Neural progenitor cell (in vitro differentiated cells): ENCODE measurements around the gene ARFGAP3. TPM values are rescaled to one million over a fixed set of nuclear protein-coding genes. Genes with fewer than 3 reads are reported as not detected.

Source experiments
- DNase-seq: peaks from one replicate; pipeline ENCODE4 v3.0.0-alpha.2; 2016; ENCODE audit warnings: low spot score
- H2AFZ ChIP-seq: fragments of 200-600 bp; sonication (generic); replicated peaks from 2 replicates; pipeline ENCODE4 v1.6.1; 2016; ENCODE audit warnings: antibody characterized with exemption
- H3F3A ChIP-seq: fragments of 200-600 bp; sonication (generic); 2 replicates; pipeline ENCODE4 v1.6.1; 2016; ENCODE audit warnings: antibody characterized with exemption, low read depth
- H3K27ac ChIP-seq: fragments of 200-600 bp; sonication (generic); 2 replicates; pipeline ENCODE4 v1.5.1; 2016; ENCODE audit warnings: mild to moderate bottlenecking
- H3K27me3 ChIP-seq: fragments of 200-600 bp; sonication (generic); 2 replicates; pipeline ENCODE4 v1.6.1; 2016; ENCODE audit warnings: mild to moderate bottlenecking, moderate library complexity
- H3K36me3 ChIP-seq: fragments of 200-600 bp; sonication (generic); 2 replicates; pipeline ENCODE4 v1.5.1; 2016
- H3K4me1 ChIP-seq: fragments of 200-600 bp; sonication (generic); 2 replicates; pipeline ENCODE4 v1.6.1; 2016; ENCODE audit warnings: mixed run types
- H3K4me2 ChIP-seq: fragments of 200-600 bp; sonication (generic); 2 replicates; pipeline ENCODE4 v1.6.1; 2016
- H3K4me3 ChIP-seq: fragments of 200-600 bp; sonication (generic); 2 replicates; pipeline ENCODE4 v1.5.1; 2016
- H3K79me2 ChIP-seq: fragments of 200-600 bp; sonication (generic); 2 replicates; pipeline ENCODE4 v1.6.1; 2016; ENCODE audit warnings: low read depth
- H3K9ac ChIP-seq: fragments of 200-600 bp; sonication (generic); 2 replicates; pipeline ENCODE4 v1.6.1; 2016
- H3K9me3 ChIP-seq: fragments of 200-600 bp; sonication (generic); 2 replicates; pipeline ENCODE4 v1.5.1; 2016; ENCODE audit warnings: low read depth
- H4K20me1 ChIP-seq: fragments of 200-600 bp; sonication (generic); 2 replicates; pipeline ENCODE4 v1.6.1; 2016; ENCODE audit warnings: low read depth
- H3K27ac Mint-ChIP-seq: 3 replicates; pipeline ENCODE4 v1.8.0; 2021; ENCODE audit warnings: mixed read lengths
- H3K27me3 Mint-ChIP-seq: 2 replicates; pipeline ENCODE4 v1.8.0; 2022; ENCODE audit warnings: low read depth, mild to moderate bottlenecking, inconsistent platforms, moderate library complexity, mixed read lengths; ENCODE audit not compliant: insufficient read depth
- H3K36me3 Mint-ChIP-seq: 3 replicates; pipeline ENCODE4 v1.8.0; 2021; ENCODE audit warnings: mixed read lengths
- H3K4me1 Mint-ChIP-seq: 3 replicates; pipeline ENCODE4 v1.8.0; 2021; ENCODE audit warnings: mixed read lengths
- H3K4me3 Mint-ChIP-seq: 3 replicates; pipeline ENCODE4 v1.8.0; 2021; ENCODE audit warnings: mild to moderate bottlenecking, moderate library complexity, mixed read lengths
- H3K9me3 Mint-ChIP-seq: 3 replicates; pipeline ENCODE4 v1.8.0; 2020; ENCODE audit warnings: mixed read lengths
- EZH2 ChIP-seq: fragments of 200-600 bp; sonication (generic); IDR thresholded peaks from 2 replicates; pipeline ENCODE4 v1.6.1; 2017; ENCODE audit warnings: antibody characterized with exemption, mild to moderate bottlenecking, moderate library complexity
- EZH2phosphoT487 ChIP-seq: fragments of 200-600 bp; sonication (generic); IDR thresholded peaks from 2 replicates; pipeline ENCODE4 v1.6.1; 2017; ENCODE audit warnings: antibody characterized with exemption
- total RNA-seq: library from RNA; depleted of rRNA; stranded (reverse); fragments of >200 nt; gene quantifications from 2 replicates; pipeline ENCODE4 v1.2.3, GENCODE V29; 2015; ENCODE audit warnings: low replicate concordance
- TF ChIP-seq, protein P1 (sequence below): fragments of 200-600 bp; sonication (generic); IDR thresholded peaks from 2 replicates; pipeline ENCODE4 v1.5.1; 2017; ENCODE audit warnings: antibody characterized with exemption, mild to moderate bottlenecking

Gene ARFGAP3
- total RNA-seq, 1 donor from 2014 or later, result 53.9 TPM

- no peaks in the 10 kb centered on the region for H3K9me3 Mint-ChIP-seq
- DNase-seq, result no peak
These were observed 42.5 kb downstream of the ARFGAP3 start for GRCh38 chr22:42814616-42815015.

GRCh38 chr22:42814215-42814614 lies 42.9 kb downstream of the ARFGAP3 start:
- H3K4me1 ChIP-seq, result peaks cover 8% of the 10 kb centered on the region
- Mint-ChIP-seq H3K4me1 (peaks cover 18% of the 10 kb centered on the region), H3K27me3 (no peaks in the 10 kb centered on the region), H3K36me3 (peaks cover 24% of the 10 kb centered on the region), H3K4me3 (no peak overlapping the region), H3K9me3 (no peaks in the 10 kb centered on the region), H3K27ac (no peak overlapping the region)
- no peak overlapping the region for H2AFZ ChIP-seq
- no peak for TF ChIP-seq EZH2
- TF ChIP-seq, protein P1, sequence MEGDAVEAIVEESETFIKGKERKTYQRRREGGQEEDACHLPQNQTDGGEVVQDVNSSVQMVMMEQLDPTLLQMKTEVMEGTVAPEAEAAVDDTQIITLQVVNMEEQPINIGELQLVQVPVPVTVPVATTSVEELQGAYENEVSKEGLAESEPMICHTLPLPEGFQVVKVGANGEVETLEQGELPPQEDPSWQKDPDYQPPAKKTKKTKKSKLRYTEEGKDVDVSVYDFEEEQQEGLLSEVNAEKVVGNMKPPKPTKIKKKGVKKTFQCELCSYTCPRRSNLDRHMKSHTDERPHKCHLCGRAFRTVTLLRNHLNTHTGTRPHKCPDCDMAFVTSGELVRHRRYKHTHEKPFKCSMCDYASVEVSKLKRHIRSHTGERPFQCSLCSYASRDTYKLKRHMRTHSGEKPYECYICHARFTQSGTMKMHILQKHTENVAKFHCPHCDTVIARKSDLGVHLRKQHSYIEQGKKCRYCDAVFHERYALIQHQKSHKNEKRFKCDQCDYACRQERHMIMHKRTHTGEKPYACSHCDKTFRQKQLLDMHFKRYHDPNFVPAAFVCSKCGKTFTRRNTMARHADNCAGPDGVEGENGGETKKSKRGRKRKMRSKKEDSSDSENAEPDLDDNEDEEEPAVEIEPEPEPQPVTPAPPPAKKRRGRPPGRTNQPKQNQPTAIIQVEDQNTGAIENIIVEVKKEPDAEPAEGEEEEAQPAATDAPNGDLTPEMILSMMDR, result no peak
- TF ChIP-seq EZH2phosphoT487, result no peak
- no peak overlapping the region for H3K4me2 ChIP-seq
- H3K4me3 ChIP-seq, result no peak overlapping the region
- peaks cover 9% of the 10 kb centered on the region for H4K20me1 ChIP-seq
- H3K79me2 ChIP-seq, result no peaks in the 10 kb centered on the region
- no peak overlapping the region for H3K27ac ChIP-seq
- no peak overlapping the region for H3K9ac ChIP-seq
- H3K27me3 ChIP-seq, result no peaks in the 10 kb centered on the region
- H3F3A ChIP-seq, result no peaks in the 10 kb centered on the region
- no peaks in the 10 kb centered on the region for H3K9me3 ChIP-seq
- H3K36me3 ChIP-seq, result no peaks in the 10 kb centered on the region
- DNase-seq, result no peak

More at GRCh38 chr22:42814616-42815015, 42.5 kb downstream of the ARFGAP3 start:
- no peak overlapping the region for H2AFZ ChIP-seq
- Mint-ChIP-seq H3K27me3 (no peaks in the 10 kb centered on the region), H3K4me1 (peaks cover 18% of the 10 kb centered on the region), H3K4me3 (no peak overlapping the region), H3K27ac (no peak overlapping the region), H3K36me3 (peaks cover 21% of the 10 kb centered on the region)
- no peaks in the 10 kb centered on the region for H3K27me3 ChIP-seq
- no peaks in the 10 kb centered on the region for H3K9me3 ChIP-seq
- no peak overlapping the region for H3K4me2 ChIP-seq
- no peak overlapping the region for H3K9ac ChIP-seq
- no peak for TF ChIP-seq EZH2phosphoT487
- TF ChIP-seq EZH2, result no peak
- TF ChIP-seq, protein P1, result no peak
- peaks cover 9% of the 10 kb centered on the region for H4K20me1 ChIP-seq
- H3K36me3 ChIP-seq, result no peaks in the 10 kb centered on the region
- no peaks in the 10 kb centered on the region for H3F3A ChIP-seq
- H3K4me3 ChIP-seq, result no peak overlapping the region
- peaks cover 8% of the 10 kb centered on the region for H3K4me1 ChIP-seq
- no peaks in the 10 kb centered on the region for H3K79me2 ChIP-seq
- H3K27ac ChIP-seq, result no peak overlapping the region

- H3K4me1 Mint-ChIP-seq, result peaks cover 18% of the 10 kb centered on the region
- H3F3A ChIP-seq, result no peaks in the 10 kb centered on the region
- peaks cover 8% of the 10 kb centered on the region for H3K4me1 ChIP-seq
- H3K9me3 Mint-ChIP-seq, result no peaks in the 10 kb centered on the region
- no peak overlapping the region for H3K27ac ChIP-seq
- TF ChIP-seq EZH2, result no peak
- no peak for TF ChIP-seq EZH2phosphoT487
- TF ChIP-seq, protein P1, result no peak
- no peak overlapping the region for H3K4me3 ChIP-seq
- no peaks in the 10 kb centered on the region for H3K9me3 ChIP-seq
- H3K27me3 Mint-ChIP-seq, result no peaks in the 10 kb centered on the region
- peaks cover 29% of the 10 kb centered on the region for H3K36me3 Mint-ChIP-seq
- no peak for DNase-seq
- H3K4me2 ChIP-seq, result no peak overlapping the region
- H3K4me3 Mint-ChIP-seq, result no peak overlapping the region
- no peak overlapping the region for H2AFZ ChIP-seq
- no peaks in the 10 kb centered on the region for H3K36me3 ChIP-seq
- no peak overlapping the region for H3K27ac Mint-ChIP-seq
- H3K79me2 ChIP-seq, result no peaks in the 10 kb centered on the region
- no peaks in the 10 kb centered on the region for H3K27me3 ChIP-seq
- no peak overlapping the region for H3K9ac ChIP-seq
- H4K20me1 ChIP-seq, result peaks cover 9% of the 10 kb centered on the region
These were observed 43.6 kb downstream of the ARFGAP3 start for GRCh38 chr22:42813501-42813900.
